ENCODE results near the gene TMX1. TPM values are rescaled to one million over a fixed set of nuclear protein-coding genes. Genes with fewer than 3 reads are reported as not detected.

Gene TMX1
- total and polyA plus RNA-seq, 2 of the 8 experiments (the other 6 are each of a cell fraction or from before 2014, with no cell fraction given), result 26.6 to 84.0 TPM

- Histone ChIP-seq H4K8ac (ENCODE audit: extremely low read depth, insufficient read depth, low read length) (no peak overlapping the region), H2AK5ac (ENCODE audit: low read depth, low read length) (no peak overlapping the region), H3K4me2 (ENCODE audit: insufficient read depth in 1 of 2, low read depth in 2 of 2, low read length in 2 of 2) (no peak overlapping the region), H3K79me2 (ENCODE audit: control insufficient read depth in 1 of 2, insufficient read depth in 2 of 2, low read length in 2 of 2) (no peaks in the 10 kb centered on the region), H2BK5ac (ENCODE audit: low read depth, low read length) (no peak overlapping the region), H4K5ac (ENCODE audit: insufficient read length, low read depth, low read length) (no peak overlapping the region), H3K4me1 (replicated peaks in 1 of 4; ENCODE audit: control insufficient read depth in 3 of 4, insufficient read depth in 4 of 4, low read length in 3 of 4) (no peaks in the 10 kb centered on the region), H3K4ac (replicated peaks; ENCODE audit: insufficient read length, low read depth, low read length) (no peak overlapping the region), H3K23me2 (ENCODE audit: low read depth, low read length) (no peaks in the 10 kb centered on the region), H3K27me3 (replicated peaks in 1 of 4; ENCODE audit: control insufficient read depth in 3 of 4, extremely low read depth in 1 of 4, insufficient read depth in 3 of 4, low read length in 3 of 4) (no peaks in the 10 kb centered on the region), H2BK20ac (ENCODE audit: low read length) (no peak overlapping the region), H2AFZ (ENCODE audit: low read length) (no peak overlapping the region), H2BK120ac (replicated peaks; ENCODE audit: low read depth, low read length) (no peak overlapping the region), H3K18ac (ENCODE audit: extremely low read depth, low read length) (no peak overlapping the region), H3K4me3 (ENCODE audit: extremely low read depth in 1 of 4, insufficient read depth in 2 of 4, low read depth in 3 of 4, low read length in 4 of 4) (no peak overlapping the region), H3K9me3 (ENCODE audit: insufficient read depth in 2 of 2, low read depth in 1 of 2, low read length in 1 of 2) (peaks cover 8 to 10% of the 10 kb centered on the region in 2 experiments; a peak in 3 of 4 replicates), H3K14ac (ENCODE audit: insufficient read length) (no peak overlapping the region), H3K79me1 (ENCODE audit: low read depth, low read length) (no peaks in the 10 kb centered on the region), H3K23ac (ENCODE audit: insufficient read length) (no peak overlapping the region), H3K56ac (replicated peaks; ENCODE audit: insufficient read length, low read depth, low read length) (no peak overlapping the region), H3K9ac (replicated peaks in 1 of 4; ENCODE audit: extremely low read depth in 1 of 4, low read depth in 3 of 4, low read length in 3 of 4) (no peak overlapping the region), H2BK12ac (ENCODE audit: low read depth, low read length) (no peak overlapping the region), H4K91ac (replicated peaks; ENCODE audit: insufficient read length, low read length) (no peak overlapping the region), H3K27ac (ENCODE audit: low read depth, low read length) (no peak overlapping the region), H2BK15ac (ENCODE audit: low read length) (no peak overlapping the region), H3K36me3 (ENCODE audit: control insufficient read depth in 2 of 4, insufficient read depth in 4 of 4, low read length in 3 of 4) (no peaks in the 10 kb centered on the region), H4K20me1 (replicated peaks in 1 of 2; ENCODE audit: control insufficient read depth in 1 of 2, insufficient read depth in 2 of 2, low read length in 2 of 2) (no peaks in the 10 kb centered on the region)
- DNase-seq (ENCODE audit: low read depth in 1 of 2, low spot score in 2 of 2) (no peak), FAIRE-seq (no peak)
- POLR2A ChIA-PET (ENCODE audit: partially characterized antibody), result no interaction called here
- 96% methylated on average over 2 of the region's 2 CpGs; no CpG with 5 or more reads in 1 of the 2 experiments for WGBS, 2 experiments (ENCODE audit: extremely low coverage in 1 of 2, insufficient coverage in 1 of 2, insufficient read length in 1 of 2, insufficient replicate concordance in 2 of 2, low coverage in 1 of 2, low lambda C conversion rate in 2 of 2, missing lambda C conversion rate in 1 of 2)
- CTCF ChIA-PET (ENCODE audit: partially characterized antibody), result no interaction called here
- no peak for TF ChIP-seq GTF2F1 (IDR thresholded peaks at IDR 0.05; ENCODE audit: borderline replicate concordance, low read depth, low read length)
- no peak for TF ChIP-seq KDM1A (IDR thresholded peaks at IDR 0.05; ENCODE audit: borderline replicate concordance, low read length)
- TF ChIP-seq GABPA (IDR thresholded peaks at IDR 0.05; ENCODE audit: borderline replicate concordance, insufficient read depth, low read length), result no peak
- TF ChIP-seq POLR2A (IDR thresholded peaks at IDR 0.05; ENCODE audit: control extremely low read depth in 1 of 2, low read depth in 2 of 2, low read length in 2 of 2), result no peak
- no peak for TF ChIP-seq CBX5 (IDR thresholded peaks at IDR 0.05; ENCODE audit: low read depth, low read length)
- no peak for TF ChIP-seq ATF3 (IDR thresholded peaks at IDR 0.05; ENCODE audit: insufficient read depth, low read depth, low read length)
- no peak for TF ChIP-seq YY1 (IDR thresholded peaks at IDR 0.05; ENCODE audit: low read depth, low read length)
- TF ChIP-seq SAP30 (IDR thresholded peaks at IDR 0.05; ENCODE audit: insufficient read depth, insufficient replicate concordance, low read length), result no peak
- no peak for TF ChIP-seq ZNF274 (IDR thresholded peaks at IDR 0.05; ENCODE audit: borderline replicate concordance, extremely low read depth, low read length)
- TF ChIP-seq MAX (IDR thresholded peaks at IDR 0.05), result no peak
These were observed 14.3 kb upstream of the TMX1 start for GRCh38 chr14:51225751-51226150.

All from H1 (cell line).